GM12872 (cell line): ENCODE results near the gene FNBP1L.

Experiments used
- CTCF ChIP-seq: IDR thresholded peaks from 3 replicates; pipeline ENCODE4 v1.5.1; 2011; ENCODE audit warnings: low read depth, mild to moderate bottlenecking, low read length, moderate library complexity; ENCODE audit not compliant: insufficient read depth

Gene FNBP1L

DNA sequence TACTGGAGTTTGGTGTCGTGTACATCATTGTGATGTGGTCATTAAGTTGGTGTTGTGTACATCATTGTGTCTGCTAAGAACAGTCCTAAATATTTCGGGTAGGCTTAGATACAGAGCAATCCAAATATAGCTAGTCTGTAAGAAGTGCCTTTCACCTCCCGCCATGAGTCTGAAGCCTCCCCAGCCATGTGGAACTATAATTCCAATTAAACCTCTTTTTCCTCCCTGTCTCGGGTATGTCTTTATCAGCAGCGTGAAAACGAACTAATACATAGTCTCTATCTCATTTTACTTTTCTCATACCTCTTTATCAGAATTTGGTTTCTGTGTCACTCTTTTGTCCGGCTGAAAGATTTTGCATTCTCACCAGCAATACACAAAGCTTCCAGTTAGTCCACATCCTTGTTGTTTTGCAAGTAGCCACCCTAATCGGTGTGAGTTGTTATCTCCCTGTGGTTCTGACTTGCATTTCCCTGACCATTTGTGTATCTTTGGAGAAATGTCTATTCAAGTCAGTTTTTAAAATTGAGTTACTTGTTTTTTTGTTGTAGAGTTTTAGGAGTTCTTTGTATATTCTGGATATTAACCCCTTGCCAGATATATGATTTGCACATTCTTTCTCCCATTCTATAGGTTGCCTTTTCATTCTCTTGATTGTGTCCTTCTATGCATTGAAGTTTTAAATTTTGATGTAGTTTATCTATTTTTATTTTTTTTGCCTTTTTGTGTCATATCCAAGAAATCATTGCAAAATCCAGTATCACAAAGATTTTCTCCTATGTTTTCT lies 56.5 kb downstream of the FNBP1L start:
- no peak for TF ChIP-seq CTCF

DNA sequence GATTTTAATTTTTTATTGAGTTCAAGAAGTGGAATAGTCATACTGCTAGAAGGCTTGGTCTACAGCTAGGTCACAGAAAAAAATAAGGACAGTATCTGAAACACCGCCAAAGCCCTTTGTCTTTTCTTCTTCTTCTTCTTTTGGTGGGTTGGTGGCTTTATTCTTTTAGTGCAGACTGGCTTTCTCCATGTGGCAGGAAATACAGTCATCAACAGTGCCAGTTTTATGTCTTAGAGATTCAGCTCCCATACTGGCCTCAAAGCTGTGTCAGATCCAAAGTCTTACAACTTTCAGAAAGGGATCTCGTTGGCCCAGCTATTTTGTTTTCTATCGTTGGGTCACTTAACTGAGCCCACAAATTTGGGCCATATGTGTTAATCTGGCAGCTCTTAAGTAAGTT lies 58.2 kb downstream of the FNBP1L start:
- TF ChIP-seq CTCF: no peak

- TF ChIP-seq CTCF: no peak
Observed at GRCh38 chr1:93516164-93516563, 68.2 kb downstream of the FNBP1L start.

- TF ChIP-seq CTCF: no peak
Observed at GRCh38 chr1:93518516-93518915, 70.6 kb downstream of the FNBP1L start.

DNA sequence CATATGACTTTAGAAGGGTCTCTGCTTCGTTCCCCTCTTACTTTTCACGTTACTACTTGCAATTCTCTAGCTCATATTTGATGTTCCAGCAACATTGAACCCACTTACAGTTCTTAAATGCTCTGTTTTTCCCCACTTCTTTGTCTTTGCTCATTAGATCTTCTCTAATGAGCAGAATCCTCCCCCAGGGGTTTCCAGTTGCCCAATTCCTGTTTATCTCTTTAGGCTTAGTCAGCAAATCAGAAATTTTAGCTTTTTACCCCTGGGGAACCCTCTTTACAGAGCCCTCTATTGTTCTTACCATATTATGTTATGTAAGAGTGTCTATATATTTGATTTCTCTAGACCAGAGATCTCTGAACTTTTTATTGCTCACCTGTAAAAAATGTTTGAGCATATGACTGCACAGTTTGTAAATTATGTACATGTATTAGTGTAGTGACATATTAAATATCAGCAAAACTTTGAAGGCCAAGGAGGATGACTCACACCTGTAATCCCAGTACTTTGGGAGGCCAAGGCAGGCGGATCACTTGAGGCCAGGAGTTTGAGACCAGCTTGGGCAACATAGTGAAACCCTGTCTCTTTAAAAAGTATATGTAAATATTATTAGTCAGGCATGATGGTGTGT lies 71.4 kb downstream of the FNBP1L start:
- no peak for TF ChIP-seq CTCF

GRCh38 chr1:93521618-93522017 lies 73.7 kb downstream of the FNBP1L start:
- no peak for TF ChIP-seq CTCF

DNA sequence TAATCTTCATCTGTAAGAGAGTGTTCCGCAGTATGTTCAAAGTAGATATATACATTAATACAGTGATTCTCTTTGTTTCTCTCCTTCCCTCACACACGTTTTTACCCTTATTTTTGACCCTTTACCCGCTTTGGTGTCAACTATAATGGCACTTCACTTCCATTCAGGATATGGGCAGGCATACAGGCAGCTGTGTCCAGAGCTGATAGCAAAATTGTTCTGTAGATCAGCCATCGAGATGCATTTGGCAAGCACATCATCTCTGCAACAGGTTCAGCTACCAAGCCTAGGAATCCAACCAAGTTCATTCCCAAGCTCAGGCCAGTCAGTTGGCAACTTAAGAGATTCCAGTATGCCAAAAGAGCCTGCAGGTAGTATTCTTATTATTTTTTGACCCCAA lies 74.8 kb downstream of the FNBP1L start:
- TF ChIP-seq CTCF: no peak
